B cell (primary cell): Measurements from ENCODE around the gene PLA2G4F.

Experiments
- CTCF ChIP-seq: fragments of 200-600 bp; IDR thresholded peaks from one replicate; pipeline ENCODE4 v1.8.0; 2022; ENCODE audit warnings: antibody characterized with exemption, mild to moderate bottlenecking
- EZH2 ChIP-seq: IDR thresholded peaks from 2 replicates; pipeline ENCODE4 v1.6.1; 2012; ENCODE audit warnings: borderline replicate concordance, low read depth, mild to moderate bottlenecking, moderate library complexity, low read length; ENCODE audit not compliant: insufficient read depth, poor library complexity, severe bottlenecking

- TF ChIP-seq CTCF (no peak), EZH2 (no peak)
Observed at GRCh38 chr15:42093966-42094365, 62.5 kb downstream of the PLA2G4F start.
